Posterior cingulate gyrus (tissue), 11 donors: ENCODE data around the gene FOXC1.
A peak's percentile ranks its signal among the peaks of the same experiment; 100 is the strongest.

Source experiments
- DNase-seq, 10 donors: peaks; one replicate each; pipeline versions ENCODE4 v3.0.0 to v3.0.0-alpha.2; 2020 to 2021; ENCODE audit warnings: mixed read lengths in 3 of 10
- intact Hi-C: fragments of 100-400 bp; cut with DNase I; formaldehyde crosslinking; loops from one replicate; pipeline ENCODE4 v1.15.1; 2023

FOXC1 gene

DNA sequence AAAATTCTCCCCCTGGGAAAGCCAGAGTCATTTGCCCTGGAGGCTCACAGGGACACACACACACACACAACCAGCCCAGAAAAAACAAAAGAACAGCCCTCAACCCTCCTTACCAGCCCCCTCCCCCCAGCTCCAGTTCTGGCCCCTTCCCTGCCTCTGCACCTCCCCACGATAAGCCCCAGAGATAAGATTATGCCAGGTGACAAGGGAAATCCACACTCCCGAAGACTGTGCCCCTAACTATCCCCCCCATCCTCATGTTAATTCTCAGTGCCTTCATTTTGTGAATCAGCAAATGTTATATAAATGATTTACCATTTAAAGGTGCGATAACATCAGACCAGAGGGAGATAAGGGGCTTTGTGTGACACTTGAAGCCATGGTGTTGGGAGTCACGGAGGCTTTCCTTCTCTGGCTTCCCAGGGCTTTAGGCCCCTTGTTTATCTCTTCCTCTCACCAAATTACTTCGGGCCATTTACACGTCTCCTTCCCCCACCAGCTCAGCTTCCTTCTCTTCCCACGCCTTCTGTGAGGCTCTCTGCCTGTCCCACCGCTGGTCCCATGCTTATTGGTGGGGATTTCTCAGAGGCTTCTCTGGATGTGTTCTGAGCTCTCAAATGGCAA lies 12.5 kb upstream of the FOXC1 start:
- peak in 1 of 10 donors; percentile 8 for DNase-seq
- intact Hi-C loops: loop anchor here (2.0 to 5.0 kb wide), 4 partner anchors 600 to 1150 kb away; no protein-coding TSS in a partner anchor

DNA sequence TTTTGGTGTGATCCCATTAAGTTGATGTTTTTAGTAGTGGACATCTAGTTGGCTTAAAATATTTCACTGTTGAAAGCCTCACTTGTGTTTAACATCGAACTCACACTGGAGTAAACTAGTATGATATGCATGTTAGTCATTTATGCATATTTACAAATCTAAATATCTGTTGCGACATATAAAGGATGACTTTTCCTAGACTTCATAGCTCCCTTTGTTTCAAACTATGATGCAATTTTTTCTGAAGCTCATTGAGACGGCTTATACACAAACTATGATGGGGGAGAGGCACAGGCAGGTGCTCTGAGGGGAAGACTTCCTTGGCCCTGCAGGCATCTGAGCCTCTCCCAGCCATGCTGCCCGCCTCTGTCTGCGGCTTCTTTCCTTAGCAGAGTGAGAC lies 11.8 kb upstream of the FOXC1 start:
- intact Hi-C loops: loop anchor here (2.0 to 5.0 kb wide), 4 partner anchors 599 to 1149 kb away; no protein-coding TSS in a partner anchor
- DNase-seq: peak in 1 of 10 donors; percentile 49

DNA sequence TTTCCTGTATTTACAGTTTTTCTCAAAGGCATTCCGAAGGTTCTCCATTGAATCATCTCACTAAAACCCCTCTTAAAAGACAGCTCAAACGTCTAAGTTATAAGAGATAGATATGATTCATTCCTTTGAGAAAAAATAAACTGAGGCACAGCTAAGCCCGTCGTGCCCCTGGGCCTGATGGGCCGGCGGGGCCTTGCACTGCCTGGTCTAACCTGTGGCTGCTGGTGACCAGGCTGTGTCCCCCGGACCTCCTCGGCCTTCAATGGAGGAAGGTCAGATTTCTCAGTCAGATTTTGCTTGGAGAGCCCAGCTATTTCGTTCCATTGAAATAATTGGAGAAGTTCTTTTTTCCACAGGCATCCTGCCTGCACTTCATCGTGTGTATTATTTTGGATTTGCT lies 11.3 kb upstream of the FOXC1 start:
- intact Hi-C loops: loop anchor here (5.0 kb wide), 2 partner anchors 849 to 1149 kb away; no protein-coding TSS in a partner anchor
- peak in 2 of 10 donors; percentile 23 to 46 for DNase-seq

- intact Hi-C loops: loop anchor here (5.0 kb wide), 2 partner anchors 848 to 1148 kb away; no protein-coding TSS in a partner anchor
- peak in 2 of 10 donors; percentile 68 to 78 for DNase-seq
Observed at GRCh38 chr6:1598886-1599285, 10.8 kb upstream of the FOXC1 start.

DNA sequence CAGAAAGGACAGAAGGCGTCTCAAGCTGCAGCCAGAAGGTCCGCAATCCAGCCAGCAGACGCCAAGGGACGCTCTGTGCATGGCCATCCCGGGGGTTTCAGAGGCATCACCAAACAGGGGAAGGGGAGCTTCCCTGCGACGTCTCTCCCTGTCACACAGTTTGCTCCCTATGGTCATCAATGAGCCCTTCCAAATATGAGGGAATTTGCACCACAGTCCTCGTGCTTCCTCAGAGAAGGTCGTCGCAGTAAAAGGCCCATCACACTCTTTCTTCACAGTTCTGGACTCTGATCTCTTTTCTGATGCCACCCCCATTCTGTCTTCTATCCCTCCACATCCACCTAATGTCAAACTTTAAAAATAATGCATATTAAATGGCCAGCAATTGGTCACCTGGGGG lies 10.2 kb upstream of the FOXC1 start:
- intact Hi-C loops: loop anchor here (5.0 kb wide), 2 partner anchors 848 to 1148 kb away; no protein-coding TSS in a partner anchor
- DNase-seq: peak in 1 of 10 donors; percentile 47

GRCh38 chr6:1600063-1600763 lies 9.5 kb upstream of the FOXC1 start:
- intact Hi-C loops: loop anchor here (5.0 kb wide), 2 partner anchors 647 to 1097 kb away; partner anchors contain the start of gene GMDS
- no peak for DNase-seq

DNA sequence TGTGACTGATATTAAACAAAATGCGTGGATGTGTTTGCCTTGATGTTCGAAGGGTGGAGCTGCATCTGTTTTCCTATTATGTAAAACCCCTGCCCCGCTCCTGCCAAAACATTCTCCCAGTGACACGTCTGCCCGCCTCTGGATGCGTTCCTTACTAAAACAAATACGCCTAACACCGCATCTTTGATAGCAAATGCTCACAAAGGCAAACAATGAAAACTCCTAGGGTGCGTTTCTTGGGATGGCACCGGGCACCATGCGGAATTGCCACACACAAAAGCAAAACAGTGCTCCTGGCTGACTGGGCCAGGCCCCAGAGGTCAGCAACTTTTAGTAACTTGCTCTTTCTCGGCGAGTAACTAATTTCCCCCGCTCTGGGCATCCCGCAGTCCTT lies 9.0 kb upstream of the FOXC1 start:
- DNase-seq: peak in 1 of 10 donors; percentile 38
- intact Hi-C loops: loop anchor here (5.0 kb wide), 2 partner anchors 647 to 1097 kb away; partner anchors contain the start of gene GMDS

DNA sequence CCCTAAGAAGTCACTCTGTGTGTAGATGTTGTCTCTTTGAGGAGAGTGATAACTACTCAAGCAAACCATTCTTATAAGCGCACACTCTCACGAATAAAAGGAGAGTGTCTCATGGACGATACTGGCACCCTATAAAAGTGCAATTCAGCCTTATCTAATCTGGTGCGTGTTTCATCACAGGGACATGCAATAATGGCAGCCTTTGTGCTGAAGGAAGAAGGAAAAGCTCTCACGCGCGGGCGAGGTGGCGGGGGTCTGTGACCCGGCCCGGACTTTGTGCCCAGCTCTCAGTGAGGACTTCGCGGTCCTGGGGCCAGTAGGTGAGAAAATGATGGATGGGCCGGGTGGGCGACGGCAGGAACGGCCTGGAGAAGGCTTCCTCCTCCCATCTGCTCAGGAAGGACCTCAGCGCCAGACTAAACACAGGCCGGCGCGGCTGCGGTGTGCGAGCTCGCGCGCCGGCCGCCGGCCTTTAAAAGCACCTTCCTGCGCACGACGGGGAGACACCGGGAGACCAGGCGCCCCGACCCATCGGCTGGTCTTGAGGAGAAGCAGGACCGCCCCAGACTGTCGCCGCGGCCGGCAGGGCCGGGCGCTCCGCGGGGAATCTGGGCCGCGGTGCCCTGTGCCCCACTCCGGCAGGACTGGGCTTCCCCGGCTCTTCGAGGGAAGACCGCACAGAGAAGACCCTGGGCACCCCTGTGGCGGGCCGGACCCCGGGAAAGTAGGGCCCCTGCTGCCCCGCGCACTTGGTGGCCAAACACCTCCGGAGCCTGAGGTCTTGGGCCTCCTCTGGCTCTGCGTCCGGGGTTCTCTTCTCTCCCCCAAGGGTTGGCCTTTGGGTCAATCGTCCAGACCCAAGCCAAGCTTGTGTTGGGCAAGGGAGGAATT lies 8.3 kb upstream of the FOXC1 start:
- DNase-seq: peak in 1 of 10 donors; percentile 84
- intact Hi-C loops: loop anchor here (5.0 kb wide), 2 partner anchors 646 to 1096 kb away; partner anchors contain the start of gene GMDS

DNA sequence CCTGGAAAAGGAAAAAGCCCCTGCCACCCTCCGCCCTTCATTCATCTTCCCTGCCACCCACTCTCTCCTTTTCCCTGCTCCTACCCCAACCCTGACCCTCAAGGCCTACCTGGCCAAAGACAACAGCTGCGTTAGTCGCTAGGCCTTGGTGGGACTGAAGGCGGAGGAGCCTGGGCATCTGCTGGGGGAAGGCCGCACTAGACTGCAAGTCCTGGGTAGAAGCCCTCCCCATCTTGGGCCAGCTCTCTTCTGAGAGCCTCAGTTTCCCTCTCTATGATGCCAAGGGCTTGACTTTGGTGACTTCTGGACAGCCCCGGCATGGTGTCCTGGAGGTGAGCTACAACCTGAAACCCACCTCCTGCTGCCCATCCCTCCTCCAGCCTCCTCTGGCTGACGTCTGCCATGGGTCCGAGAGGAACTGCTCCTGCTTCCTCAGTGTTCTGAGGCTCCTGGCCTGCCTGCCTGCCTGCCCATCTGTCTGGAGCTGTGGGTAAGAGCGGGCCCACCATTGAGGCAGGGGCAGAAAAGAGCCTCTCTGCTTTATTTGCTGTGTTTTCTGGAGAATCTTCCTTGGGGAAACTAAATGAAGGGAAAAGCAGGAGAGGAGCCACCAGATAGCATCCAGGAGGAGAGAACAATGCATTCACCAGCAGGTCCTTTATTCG lies 7.5 kb upstream of the FOXC1 start:
- DNase-seq: peak in 1 of 10 donors; percentile 53
- intact Hi-C loops: loop anchor here (5.0 kb wide), 2 partner anchors 645 to 1095 kb away; partner anchors contain the start of gene GMDS

- DNase-seq: peak in 1 of 10 donors; percentile 41
- intact Hi-C loops: loop anchor here (1.0 to 5.0 kb wide), 6 partner anchors 501 to 1094 kb away; partner anchors contain the start of gene GMDS
Observed at GRCh38 chr6:1603708-1604107, 6.0 kb upstream of the FOXC1 start.

DNA sequence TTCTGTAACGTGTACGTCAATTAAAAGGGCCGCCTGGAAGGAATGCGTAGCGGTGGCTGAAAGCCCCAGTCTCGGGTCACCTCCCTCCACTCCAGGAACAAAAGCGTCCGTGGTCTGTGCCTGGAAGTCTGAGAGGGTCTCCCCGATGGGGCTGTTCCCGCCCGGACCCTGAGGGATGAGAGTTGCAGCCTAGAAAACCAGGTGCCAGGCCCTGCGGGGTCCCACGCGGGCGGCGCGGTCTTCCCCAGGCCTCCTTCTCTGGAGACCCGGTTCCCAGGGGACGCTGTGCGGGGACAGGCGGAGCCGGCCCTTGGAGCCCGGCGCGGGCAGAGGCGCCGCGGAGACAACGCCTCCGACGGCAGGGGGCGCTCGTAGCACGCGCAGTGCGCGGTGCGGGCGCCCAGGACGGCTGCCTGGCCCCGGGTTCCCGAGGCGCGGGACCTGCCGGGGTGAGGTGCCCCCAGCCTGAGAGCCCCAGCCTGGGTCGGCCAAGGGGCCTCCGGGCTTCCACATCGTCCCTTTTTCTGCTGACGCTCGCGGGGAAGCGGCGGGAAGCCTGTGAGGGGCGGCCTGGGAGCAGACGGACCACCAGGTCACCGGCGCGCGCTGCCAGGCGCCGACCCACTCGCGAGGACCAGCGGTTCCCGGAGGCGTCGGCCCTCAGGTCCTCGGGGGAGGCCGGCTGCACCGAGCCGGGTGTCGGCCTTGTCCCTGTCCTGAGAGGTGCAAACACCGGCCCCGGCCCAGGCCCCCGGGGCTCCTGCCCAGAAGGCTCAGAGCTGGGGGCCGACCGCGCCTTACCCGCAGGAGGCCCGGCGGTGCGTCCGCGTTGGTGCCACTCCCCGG lies 5.3 kb upstream of the FOXC1 start:
- intact Hi-C loops: loop anchor here (1.0 to 5.0 kb wide), 6 partner anchors 500 to 1093 kb away; partner anchors contain the start of gene GMDS
- DNase-seq: peak in 5 of 10 donors; percentile 44 to 92 (median 52)

DNA sequence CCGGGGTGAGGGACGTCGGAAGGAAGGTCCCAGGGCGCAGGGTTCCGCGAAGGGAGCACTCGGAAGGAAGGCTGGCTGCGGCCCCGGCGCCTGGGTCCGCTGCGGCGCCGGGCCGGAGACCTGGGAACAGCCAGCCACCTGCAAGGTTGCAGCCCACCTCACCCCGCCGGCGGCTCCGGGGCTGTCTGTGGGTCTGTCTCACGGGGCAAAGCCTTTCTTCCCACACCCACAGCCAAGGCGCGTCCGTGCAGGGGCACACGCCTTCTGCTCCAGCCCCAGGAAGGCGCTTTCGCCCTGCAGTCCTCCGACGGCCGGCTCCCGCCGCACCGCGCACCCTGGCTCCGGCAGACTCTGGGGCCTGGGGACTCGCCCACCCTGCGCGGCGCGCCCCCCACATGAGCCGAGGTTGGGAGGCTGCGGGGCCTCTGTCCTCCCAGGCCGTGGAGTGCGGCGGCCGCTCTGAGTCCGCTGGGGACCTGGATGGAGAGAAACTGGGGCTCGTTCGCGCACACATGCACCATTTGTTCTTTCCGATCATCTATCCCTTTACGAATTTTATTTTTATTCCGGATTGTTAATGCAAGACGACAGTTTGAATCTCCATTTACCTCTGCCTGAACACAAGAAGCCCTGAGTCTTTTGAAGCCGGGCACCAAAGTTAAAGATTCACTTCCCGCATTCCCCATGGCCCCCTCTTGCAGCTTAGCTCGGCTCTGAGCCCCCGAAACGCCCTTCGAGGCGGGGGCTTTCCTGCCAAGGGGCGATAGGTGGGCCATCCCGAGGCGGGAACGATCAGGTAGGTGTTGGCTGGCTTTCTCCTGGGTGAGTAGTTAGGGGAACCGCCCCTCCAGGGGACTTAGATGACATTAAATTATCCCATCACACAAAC lies 4.5 kb upstream of the FOXC1 start:
- DNase-seq: peak in 1 of 10 donors; percentile 80
- intact Hi-C loops: loop anchor here (2.0 kb wide), 2 partner anchors 592 to 1030 kb away; no protein-coding TSS in a partner anchor

DNA sequence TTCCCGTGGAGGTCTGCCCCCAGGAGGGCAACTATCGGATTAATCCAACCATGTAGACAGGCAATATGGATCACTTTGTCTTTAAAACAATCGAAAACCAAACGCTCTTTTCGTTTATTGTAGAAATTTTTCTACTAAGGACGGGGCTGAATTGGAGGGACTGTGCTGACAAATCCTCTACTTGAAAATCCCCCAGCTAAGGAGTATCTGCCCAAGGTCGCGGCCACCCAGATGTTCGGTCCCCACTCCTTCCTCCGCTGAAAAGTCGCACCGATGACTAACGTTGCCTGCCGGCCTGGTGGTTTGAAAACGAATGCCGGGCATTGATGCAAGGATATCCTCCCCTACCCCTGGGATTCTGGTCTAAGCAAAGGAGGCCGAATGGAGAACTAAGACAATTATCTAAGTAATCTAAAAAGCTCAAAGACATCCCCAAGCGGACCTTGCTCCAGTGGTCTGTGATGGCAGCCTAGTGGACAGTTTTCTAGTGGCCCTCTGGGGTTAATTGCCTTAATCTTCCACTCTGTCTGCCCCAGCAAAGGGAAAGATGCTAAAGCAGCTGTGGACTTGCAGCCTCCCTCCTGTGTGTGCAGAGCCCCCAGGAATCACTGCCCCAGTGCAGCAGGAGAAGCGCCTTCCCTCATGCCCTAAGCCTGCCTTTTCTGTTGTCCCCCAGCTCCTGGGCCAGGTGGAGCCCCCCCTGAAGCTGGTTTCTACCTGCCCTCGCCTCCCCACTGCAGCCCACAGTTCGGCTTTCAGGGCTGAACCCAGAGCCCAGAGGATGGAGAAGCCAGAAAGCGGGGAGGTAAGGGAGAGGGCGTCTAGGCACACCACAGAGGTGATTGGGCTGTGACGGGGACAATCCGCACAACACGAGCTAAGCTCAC lies 3.6 kb upstream of the FOXC1 start:
- peak in 1 of 10 donors; percentile 65 for DNase-seq
- intact Hi-C loops: loop anchor here (2.0 kb wide), 2 partner anchors 591 to 1029 kb away; no protein-coding TSS in a partner anchor

GRCh38 chr6:1606780-1607515 lies 2.8 kb upstream of the FOXC1 start:
- DNase-seq: no peak
- intact Hi-C loops: no loop called here

DNA sequence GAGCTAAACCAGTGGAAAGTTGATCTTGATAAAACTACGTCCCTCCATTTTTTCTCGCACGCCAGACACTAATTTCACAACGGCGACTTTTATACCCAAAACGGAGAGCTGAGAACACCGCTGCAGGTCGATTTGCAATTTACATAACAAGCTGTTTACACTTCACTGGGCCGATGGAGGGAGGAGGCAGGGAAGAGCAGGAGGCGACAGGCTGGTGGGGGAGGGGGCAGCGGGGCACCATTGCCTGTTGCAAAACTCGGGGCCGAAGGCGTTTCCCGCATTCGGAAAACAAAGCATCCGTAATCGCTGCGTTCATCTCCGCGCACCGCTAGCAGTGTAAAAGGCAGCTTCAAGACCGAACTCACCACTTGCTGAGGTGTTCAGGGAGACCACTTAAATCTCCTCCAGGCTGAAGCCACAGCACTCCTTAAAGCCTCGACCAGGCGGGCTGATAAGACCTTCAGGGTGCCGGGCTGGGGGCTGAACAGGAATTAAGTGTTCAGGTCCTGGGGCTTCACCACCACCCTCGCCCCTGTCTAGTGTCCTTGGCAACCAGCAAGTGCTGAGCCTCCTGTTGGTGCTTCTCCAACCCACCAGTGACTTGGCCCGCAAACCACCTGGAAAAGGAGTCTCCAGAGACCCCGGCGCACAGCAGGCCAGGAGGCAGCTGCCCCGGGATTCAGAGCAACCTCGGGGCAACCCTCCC lies 2.0 kb upstream of the FOXC1 start:
- intact Hi-C loops: no loop called here
- DNase-seq: no peak
